Measurements from ENCODE around the gene ZNF175.

The ZNF175 gene

DNA sequence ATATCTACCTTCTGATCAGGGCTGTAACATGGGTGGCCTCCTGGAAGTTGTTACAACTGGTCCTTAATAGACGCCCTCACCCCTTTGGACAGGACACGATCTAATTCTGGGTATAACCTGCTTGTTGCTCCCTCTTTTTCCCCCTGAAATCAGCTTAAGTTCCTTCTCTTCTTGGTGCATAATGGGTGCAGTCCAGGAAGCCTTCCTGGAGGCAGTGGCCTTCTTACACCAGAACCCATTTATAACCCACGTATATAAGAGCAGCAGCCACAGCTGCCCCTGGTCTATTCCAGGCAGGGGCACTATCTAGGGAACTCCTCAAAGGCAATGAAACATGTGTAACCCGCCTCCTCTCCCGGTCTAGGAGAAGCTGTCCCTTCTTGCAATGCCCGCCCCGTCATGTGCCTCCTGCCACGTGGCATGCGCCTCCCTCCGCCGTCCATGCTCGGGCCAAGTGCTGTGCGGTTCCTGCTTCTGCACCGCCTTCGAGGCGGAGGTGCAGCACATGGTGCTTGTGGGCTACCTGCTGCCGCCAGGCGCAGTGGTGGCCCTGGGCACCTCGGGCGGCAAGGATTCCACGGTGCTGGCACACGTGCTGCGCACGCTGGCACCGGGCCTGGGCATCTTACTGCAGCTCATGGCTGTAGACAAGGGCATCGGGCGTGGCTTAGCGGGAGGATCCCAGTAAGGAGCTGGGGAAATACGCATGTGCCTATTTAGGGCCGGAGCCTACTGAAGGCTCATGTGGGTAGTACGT lies 27.3 kb downstream of the ZNF175 start:
- Histone ChIP-seq H3K27ac (ENCODE audit: low read depth, low read length) (no peak overlapping the region), H3K9me3 (ENCODE audit: control insufficient read depth in 5 of 5, low read length in 5 of 5) (peaks cover 0 to 3% (median 0%) of the 10 kb centered on the region in 5 donors), H3K9ac (ENCODE audit: low read length in 5 of 5) (no peak overlapping the region), H3K4me1 (ENCODE audit: control insufficient read depth in 5 of 5, insufficient read depth in 5 of 5, low read length in 5 of 5) (peaks cover 5 to 15% (median 15%) of the 10 kb centered on the region in 5 donors), H3K27me3 (ENCODE audit: control insufficient read depth in 5 of 5, insufficient read depth in 4 of 5, low read length in 5 of 5) (peaks cover 6 to 25% (median 20%) of the 10 kb centered on the region in 5 donors), H3K4me3 (ENCODE audit: low read depth in 1 of 5, low read length in 5 of 5) (no peak overlapping the region), H3K36me3 (ENCODE audit: control insufficient read depth in 5 of 5, insufficient read depth in 5 of 5, low read length in 5 of 5) (no peaks in the 10 kb centered on the region)

DNA sequence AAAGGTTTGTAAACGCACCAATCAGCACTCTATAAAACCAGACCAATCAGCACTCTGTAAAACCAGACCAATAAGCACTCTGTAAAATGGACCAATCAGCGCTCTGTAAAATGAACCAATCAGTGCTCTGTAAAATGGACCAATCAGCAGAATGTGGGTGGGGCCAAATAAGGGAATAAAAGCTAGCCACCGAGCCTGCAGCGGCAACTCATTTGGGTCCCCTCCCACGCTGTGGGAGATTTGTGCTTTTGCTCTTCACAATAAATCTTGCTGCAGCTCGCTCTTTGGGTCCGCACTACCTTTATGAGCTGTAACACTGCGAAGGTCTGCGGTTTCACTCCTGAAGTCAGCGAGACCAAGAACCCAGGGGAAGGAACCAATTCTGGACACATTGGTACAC lies 28.0 kb downstream of the ZNF175 start:
- Histone ChIP-seq H3K27ac (ENCODE audit: low read depth, low read length) (no peak overlapping the region), H3K4me3 (ENCODE audit: low read depth in 1 of 5, low read length in 5 of 5) (no peak overlapping the region), H3K27me3 (ENCODE audit: control insufficient read depth in 5 of 5, insufficient read depth in 4 of 5, low read length in 5 of 5) (peaks cover 6 to 25% (median 20%) of the 10 kb centered on the region in 5 donors)

DNA sequence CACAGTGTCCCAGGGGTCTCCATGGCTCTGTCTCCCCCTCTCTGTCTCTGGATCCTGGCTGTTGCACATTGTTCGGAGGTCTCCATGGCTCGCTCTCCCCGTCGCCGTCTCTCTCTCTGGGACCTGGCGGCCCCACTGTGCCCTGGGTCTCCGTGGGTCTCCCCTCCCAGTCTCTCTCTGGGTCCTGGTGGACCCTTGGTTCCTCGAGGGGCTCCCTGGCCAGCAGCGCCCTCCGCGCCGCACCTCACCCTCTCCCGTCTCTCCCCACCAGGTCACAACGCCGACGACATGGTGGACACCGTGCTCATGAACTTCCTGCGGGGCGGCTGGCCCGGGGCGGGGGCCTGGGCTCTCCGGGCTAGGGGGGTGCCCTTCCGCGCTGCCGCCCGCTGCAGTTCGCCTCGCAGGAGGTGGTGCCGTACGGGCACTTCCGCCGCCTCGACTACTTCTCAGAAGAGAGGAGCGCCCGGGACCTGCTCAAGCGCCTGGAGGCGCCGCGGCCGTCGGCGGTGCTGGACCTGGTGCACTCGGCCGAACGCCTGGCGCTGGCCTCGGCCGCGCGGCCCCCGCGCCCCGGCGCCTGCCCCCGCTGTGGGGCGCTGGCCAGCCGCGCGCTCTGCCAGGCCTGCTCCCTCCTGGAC lies 30.0 kb downstream of the ZNF175 start:
- H3K9ac ChIP-seq (ENCODE audit: low read length in 5 of 5) = no peak overlapping the region
- peaks cover 6 to 25% (median 20%) of the 10 kb centered on the region in 5 donors for H3K27me3 ChIP-seq (ENCODE audit: control insufficient read depth in 5 of 5, insufficient read depth in 4 of 5, low read length in 5 of 5)
- H3K9me3 ChIP-seq (ENCODE audit: control insufficient read depth in 5 of 5, low read length in 5 of 5) = peaks cover 0 to 3% (median 0%) of the 10 kb centered on the region in 5 donors
- no peak overlapping the region for H3K27ac ChIP-seq (ENCODE audit: low read depth, low read length)
- H3K4me1 ChIP-seq (ENCODE audit: control insufficient read depth in 5 of 5, insufficient read depth in 5 of 5, low read length in 5 of 5) = no peaks in the 10 kb centered on the region
- no peaks in the 10 kb centered on the region for H3K36me3 ChIP-seq (ENCODE audit: control insufficient read depth in 5 of 5, insufficient read depth in 5 of 5, low read length in 5 of 5)
- H3K4me3 ChIP-seq (ENCODE audit: low read depth in 1 of 5, low read length in 5 of 5) = no peak overlapping the region

More for the DNA sequence above, 28.0 kb downstream of the ZNF175 start:
- Histone ChIP-seq H3K36me3 (ENCODE audit: control insufficient read depth in 5 of 5, insufficient read depth in 5 of 5, low read length in 5 of 5) (no peaks in the 10 kb centered on the region), H3K4me1 (ENCODE audit: control insufficient read depth in 5 of 5, insufficient read depth in 5 of 5, low read length in 5 of 5) (peaks cover 5 to 8% (median 7%) of the 10 kb centered on the region in 5 donors), H3K9ac (ENCODE audit: low read length in 5 of 5) (no peak overlapping the region), H3K9me3 (ENCODE audit: control insufficient read depth in 5 of 5, low read length in 5 of 5) (peaks cover 0 to 3% (median 0%) of the 10 kb centered on the region in 5 donors)

DNA sequence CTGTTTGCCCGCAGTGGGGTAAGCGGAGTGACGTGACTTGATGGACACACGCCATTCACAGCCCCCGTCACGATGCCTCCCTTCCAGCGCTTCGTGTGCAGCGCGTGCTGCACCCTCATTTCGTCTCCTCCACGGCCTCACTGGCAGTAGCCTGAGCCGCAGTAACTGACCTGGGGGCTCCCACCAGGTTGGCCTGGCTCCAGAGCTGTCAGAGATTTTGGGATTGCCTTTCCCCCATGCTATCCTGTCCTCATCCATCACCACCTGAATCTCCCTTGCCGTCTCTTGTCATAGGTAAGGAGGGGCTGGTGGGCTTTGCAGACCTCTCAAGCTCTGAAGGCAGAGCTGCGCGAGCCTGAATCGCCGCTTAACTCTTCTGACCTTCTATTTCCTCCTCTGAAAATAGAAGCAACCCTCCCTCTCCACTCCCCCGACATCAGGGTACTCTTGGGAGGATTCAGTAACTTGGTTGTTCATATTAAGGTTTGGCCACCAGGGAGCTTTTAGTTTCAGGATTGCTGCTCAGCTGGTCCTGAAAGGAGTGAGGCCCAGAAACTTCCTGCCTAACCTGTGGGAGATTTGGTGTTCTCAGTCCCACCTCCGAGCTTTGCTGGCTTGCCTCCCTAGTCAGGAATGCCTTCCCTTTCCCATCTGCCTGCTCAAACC lies 31.2 kb downstream of the ZNF175 start:
- peaks cover 6 to 25% (median 20%) of the 10 kb centered on the region in 5 donors for H3K27me3 ChIP-seq (ENCODE audit: control insufficient read depth in 5 of 5, insufficient read depth in 4 of 5, low read length in 5 of 5)
- H3K36me3 ChIP-seq (ENCODE audit: control insufficient read depth in 5 of 5, insufficient read depth in 5 of 5, low read length in 5 of 5) = no peaks in the 10 kb centered on the region
- no peak overlapping the region for H3K4me3 ChIP-seq (ENCODE audit: low read depth in 1 of 5, low read length in 5 of 5)
- no peak overlapping the region for H3K27ac ChIP-seq (ENCODE audit: low read depth, low read length)
- peaks cover 0 to 3% (median 0%) of the 10 kb centered on the region in 5 donors for H3K9me3 ChIP-seq (ENCODE audit: control insufficient read depth in 5 of 5, low read length in 5 of 5)
- H3K4me1 ChIP-seq (ENCODE audit: control insufficient read depth in 5 of 5, insufficient read depth in 5 of 5, low read length in 5 of 5) = no peaks in the 10 kb centered on the region
- no peak overlapping the region for H3K9ac ChIP-seq (ENCODE audit: low read length in 5 of 5)

DNA sequence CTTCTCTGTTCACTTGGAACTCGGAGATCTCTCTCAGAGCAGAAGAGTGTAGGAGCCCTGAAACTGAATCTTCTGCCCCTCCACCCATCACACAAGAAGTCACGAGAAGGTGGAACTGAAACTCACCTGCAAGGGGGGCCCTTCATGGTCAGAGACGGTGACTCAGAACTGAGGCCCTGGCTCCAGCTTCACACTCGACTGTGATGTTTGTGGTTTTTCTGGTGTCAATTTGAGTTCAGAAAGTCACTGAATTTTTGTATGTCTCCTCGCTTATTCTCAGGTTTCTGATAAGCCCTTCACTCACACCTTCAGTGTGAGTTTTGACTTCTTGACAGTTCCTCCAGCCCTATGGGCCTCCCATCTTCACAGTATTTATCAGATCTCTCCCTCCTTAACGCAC lies 36.0 kb downstream of the ZNF175 start:
- H3K36me3 ChIP-seq (ENCODE audit: control insufficient read depth in 5 of 5, insufficient read depth in 5 of 5, low read length in 5 of 5) = no peaks in the 10 kb centered on the region
- no peaks in the 10 kb centered on the region for H3K4me1 ChIP-seq (ENCODE audit: control insufficient read depth in 5 of 5, insufficient read depth in 5 of 5, low read length in 5 of 5)
- no peak overlapping the region for H3K4me3 ChIP-seq (ENCODE audit: low read depth in 1 of 5, low read length in 5 of 5)
- H3K27ac ChIP-seq (ENCODE audit: low read depth, low read length) = no peak overlapping the region
- no peak overlapping the region for H3K9ac ChIP-seq (ENCODE audit: low read length in 5 of 5)
- peaks cover 0 to 6% (median 0%) of the 10 kb centered on the region in 5 donors for H3K27me3 ChIP-seq (ENCODE audit: control insufficient read depth in 5 of 5, insufficient read depth in 4 of 5, low read length in 5 of 5)
- no peaks in the 10 kb centered on the region for H3K9me3 ChIP-seq (ENCODE audit: control insufficient read depth in 5 of 5, low read length in 5 of 5)

DNA sequence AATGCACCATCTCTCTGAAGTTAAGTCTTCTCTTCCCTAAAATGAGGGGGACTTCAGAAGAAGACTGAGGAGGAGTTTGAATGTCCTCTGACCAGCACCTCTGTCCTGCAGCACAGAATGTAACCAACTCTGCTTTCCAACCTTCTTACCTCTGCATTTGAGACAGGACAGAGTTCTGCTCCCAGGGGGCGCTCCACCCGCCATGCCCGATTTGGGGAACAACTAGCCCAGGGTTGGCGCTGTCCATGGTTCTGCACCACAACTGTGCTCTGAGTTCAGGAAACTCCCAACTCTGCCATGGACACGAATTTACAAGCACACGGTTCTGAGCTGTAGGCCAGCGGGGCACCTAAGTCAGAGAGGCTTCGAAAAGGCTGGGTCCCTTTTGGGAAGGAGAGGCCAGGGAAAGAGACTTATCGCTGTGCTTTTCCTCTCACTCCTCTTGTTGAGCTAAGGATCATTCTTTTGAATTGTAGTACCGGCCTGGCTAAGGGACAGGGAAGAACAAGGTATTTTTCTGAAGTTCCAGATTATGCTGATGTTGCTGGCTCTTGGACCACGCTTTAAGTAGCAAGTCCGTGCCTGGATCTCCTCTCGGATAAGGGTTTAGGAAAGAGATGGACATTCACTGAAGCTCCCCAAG lies 37.0 kb downstream of the ZNF175 start:
- H3K27ac ChIP-seq (ENCODE audit: low read depth, low read length) = no peak overlapping the region

DNA sequence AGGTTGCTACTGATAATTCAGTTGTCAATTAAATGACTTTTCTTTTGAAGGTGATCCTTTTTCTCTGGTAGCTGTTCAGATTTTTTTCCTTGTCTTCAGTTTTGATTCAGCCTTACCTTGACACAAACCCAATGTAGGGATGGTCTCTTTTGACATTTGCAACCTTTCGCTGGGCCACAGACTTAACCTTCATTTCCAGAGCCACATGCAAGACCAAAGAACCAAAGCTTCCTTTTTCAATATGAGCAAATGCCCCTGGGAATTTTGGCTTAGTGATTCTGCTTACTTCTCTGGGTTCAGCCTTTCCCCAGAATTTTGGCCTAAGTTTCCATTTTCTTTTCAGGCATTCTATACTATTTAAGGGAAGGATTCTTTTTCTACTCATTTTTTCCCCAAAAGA lies 39.5 kb downstream of the ZNF175 start:
- Histone ChIP-seq H3K9me3 (ENCODE audit: control insufficient read depth in 5 of 5, low read length in 5 of 5) (peaks cover 0 to 9% (median 3%) of the 10 kb centered on the region in 5 donors), H3K27me3 (ENCODE audit: control insufficient read depth in 5 of 5, insufficient read depth in 4 of 5, low read length in 5 of 5) (peaks cover 4 to 16% (median 9%) of the 10 kb centered on the region in 5 donors), H3K9ac (ENCODE audit: low read length in 5 of 5) (no peak overlapping the region), H3K4me3 (ENCODE audit: low read depth in 1 of 5, low read length in 5 of 5) (no peak overlapping the region), H3K36me3 (ENCODE audit: control insufficient read depth in 5 of 5, insufficient read depth in 5 of 5, low read length in 5 of 5) (no peaks in the 10 kb centered on the region), H3K27ac (ENCODE audit: low read depth, low read length) (no peak overlapping the region), H3K4me1 (ENCODE audit: control insufficient read depth in 5 of 5, insufficient read depth in 5 of 5, low read length in 5 of 5) (no peaks in the 10 kb centered on the region)

More for the DNA sequence above, 37.0 kb downstream of the ZNF175 start:
- peaks cover 0 to 10% (median 0%) of the 10 kb centered on the region in 5 donors for H3K27me3 ChIP-seq (ENCODE audit: control insufficient read depth in 5 of 5, insufficient read depth in 4 of 5, low read length in 5 of 5)
- H3K36me3 ChIP-seq (ENCODE audit: control insufficient read depth in 5 of 5, insufficient read depth in 5 of 5, low read length in 5 of 5) = no peaks in the 10 kb centered on the region
- no peak overlapping the region for H3K4me3 ChIP-seq (ENCODE audit: low read depth in 1 of 5, low read length in 5 of 5)
- peaks cover 0 to 7% (median 3%) of the 10 kb centered on the region in 5 donors for H3K9me3 ChIP-seq (ENCODE audit: control insufficient read depth in 5 of 5, low read length in 5 of 5)
- no peaks in the 10 kb centered on the region for H3K4me1 ChIP-seq (ENCODE audit: control insufficient read depth in 5 of 5, insufficient read depth in 5 of 5, low read length in 5 of 5)
- no peak overlapping the region for H3K9ac ChIP-seq (ENCODE audit: low read length in 5 of 5)

DNA sequence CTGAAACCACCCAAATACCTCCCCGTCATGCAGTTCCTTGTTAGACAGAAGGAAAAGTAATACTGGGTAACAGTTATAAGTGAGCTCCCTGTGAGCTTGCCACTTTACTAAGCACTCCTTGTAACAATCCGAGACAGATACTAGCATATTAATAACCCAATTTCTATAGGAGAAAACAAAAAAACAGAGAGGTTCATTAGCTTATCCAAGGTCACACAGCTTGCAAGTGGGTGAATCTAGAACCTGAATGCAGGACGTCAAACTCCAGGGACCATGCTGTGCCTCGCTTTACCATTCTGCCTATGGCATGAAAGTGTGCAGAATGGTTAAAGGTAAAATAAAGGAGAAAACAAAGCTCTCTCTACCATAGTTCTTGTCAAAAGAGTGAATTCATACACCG lies 43.7 kb downstream of the ZNF175 start:
- Histone ChIP-seq H3K27me3 (ENCODE audit: control insufficient read depth in 5 of 5, insufficient read depth in 4 of 5, low read length in 5 of 5) (peaks cover 4 to 16% (median 9%) of the 10 kb centered on the region in 5 donors), H3K9ac (ENCODE audit: low read length in 5 of 5) (no peak overlapping the region)

DNA sequence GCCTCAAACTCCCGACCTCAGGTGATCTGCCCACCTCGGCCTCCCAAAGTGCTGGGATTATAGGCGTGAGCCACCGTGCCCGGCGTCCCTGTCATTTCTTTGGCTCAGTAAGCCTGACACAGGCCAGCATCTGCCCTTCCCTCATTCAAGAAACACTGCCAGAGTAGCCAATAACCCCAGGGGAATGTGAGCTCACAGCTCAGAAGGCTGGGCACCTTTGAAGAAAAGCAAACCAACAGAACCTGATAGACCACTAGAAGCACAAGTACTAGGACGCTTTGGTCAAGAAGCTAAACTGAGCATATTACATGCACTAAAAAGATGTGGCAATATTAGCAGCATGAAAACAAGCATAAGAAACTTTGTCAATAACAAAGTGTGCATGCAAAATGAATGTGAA lies 44.9 kb downstream of the ZNF175 start:
- H3K9me3 ChIP-seq (ENCODE audit: control insufficient read depth in 5 of 5, low read length in 5 of 5) = peaks cover 0 to 9% (median 3%) of the 10 kb centered on the region in 5 donors
- H3K27me3 ChIP-seq (ENCODE audit: control insufficient read depth in 5 of 5, insufficient read depth in 4 of 5, low read length in 5 of 5) = peaks cover 4 to 16% (median 9%) of the 10 kb centered on the region in 5 donors
- no peak overlapping the region for H3K27ac ChIP-seq (ENCODE audit: low read depth, low read length)
- H3K4me1 ChIP-seq (ENCODE audit: control insufficient read depth in 5 of 5, insufficient read depth in 5 of 5, low read length in 5 of 5) = no peaks in the 10 kb centered on the region
- no peak overlapping the region for H3K4me3 ChIP-seq (ENCODE audit: low read depth in 1 of 5, low read length in 5 of 5)
- H3K36me3 ChIP-seq (ENCODE audit: control insufficient read depth in 5 of 5, insufficient read depth in 5 of 5, low read length in 5 of 5) = no peaks in the 10 kb centered on the region
- H3K9ac ChIP-seq (ENCODE audit: low read length in 5 of 5) = no peak overlapping the region

More for the DNA sequence above, 43.7 kb downstream of the ZNF175 start:
- H3K4me1 ChIP-seq (ENCODE audit: control insufficient read depth in 5 of 5, insufficient read depth in 5 of 5, low read length in 5 of 5) = no peaks in the 10 kb centered on the region
- no peak overlapping the region for H3K27ac ChIP-seq (ENCODE audit: low read depth, low read length)
- no peak overlapping the region for H3K4me3 ChIP-seq (ENCODE audit: low read depth in 1 of 5, low read length in 5 of 5)
- no peaks in the 10 kb centered on the region for H3K36me3 ChIP-seq (ENCODE audit: control insufficient read depth in 5 of 5, insufficient read depth in 5 of 5, low read length in 5 of 5)
- H3K9me3 ChIP-seq (ENCODE audit: control insufficient read depth in 5 of 5, low read length in 5 of 5) = peaks cover 0 to 9% (median 3%) of the 10 kb centered on the region in 5 donors

All from subcutaneous abdominal adipose tissue (tissue), 5 donors.